ENCODE results near the gene OCA2. TPM values are rescaled to one million over a fixed set of nuclear protein-coding genes. Genes with fewer than 3 reads are reported as not detected.
A peak's percentile ranks its signal among the peaks of the same experiment; 100 is the strongest.

Gene OCA2
- total and polyA plus RNA-seq, 2 of the 8 experiments (the other 6 are each of a cell fraction or from before 2014, with no cell fraction given), result 0.20 TPM

DNA sequence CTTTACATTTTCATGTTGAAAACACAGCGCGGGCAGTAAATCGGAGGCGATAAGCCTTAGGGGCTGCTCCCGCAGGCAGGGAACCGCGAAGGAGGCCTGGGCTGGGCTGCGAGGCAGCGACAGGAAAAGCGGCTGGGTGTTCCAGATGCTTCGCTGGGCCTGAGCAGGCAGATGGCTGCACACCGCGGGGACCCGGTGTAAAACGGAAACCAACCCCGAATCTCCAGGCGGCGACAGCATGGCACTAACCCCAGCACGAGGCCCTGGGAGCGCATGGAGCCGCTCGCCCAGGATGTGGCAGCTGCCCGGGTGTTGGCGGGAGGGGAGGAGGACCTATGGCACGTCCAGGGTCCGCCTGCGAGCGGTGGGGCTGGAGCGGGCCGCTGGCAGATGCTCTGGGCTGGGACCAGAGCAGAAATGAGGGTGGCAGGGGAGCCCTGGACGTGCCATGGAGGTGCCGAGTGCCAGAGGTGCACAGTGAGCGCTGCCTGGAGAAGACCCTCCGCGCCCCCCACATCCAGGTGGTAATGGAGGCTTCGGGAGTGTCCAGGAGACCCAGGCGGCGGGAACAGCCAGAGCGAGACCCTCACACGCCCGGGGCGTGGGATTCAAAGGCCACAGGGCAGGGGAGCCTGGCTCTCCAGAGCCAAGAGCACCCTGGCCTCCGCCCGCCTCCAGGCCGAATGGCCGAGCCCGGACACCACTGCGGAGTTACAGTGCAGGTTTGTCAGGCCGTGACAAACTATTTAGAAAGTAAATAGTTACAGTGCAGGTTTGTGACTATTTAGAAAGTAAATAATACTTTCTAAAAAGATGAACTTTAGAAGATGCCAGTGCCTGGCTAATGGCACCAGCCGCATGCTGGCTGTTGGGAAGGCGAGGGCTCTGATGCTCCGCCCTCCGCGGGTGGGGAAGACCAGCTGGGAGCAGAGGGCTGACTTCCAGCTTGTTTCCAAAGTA lies 293.6 kb downstream of the OCA2 start:
- WGBS, 2 experiments (ENCODE audit: extremely low coverage in 1 of 2, insufficient coverage in 1 of 2, insufficient read length in 1 of 2, insufficient replicate concordance in 2 of 2, low coverage in 1 of 2, low lambda C conversion rate in 2 of 2, missing lambda C conversion rate in 1 of 2), result 94% methylated on average over 50 of the region's 54 CpGs; no CpG with 5 or more reads in 1 of the 2 experiments
- no peaks in the 10 kb centered on the region for H3K79me2 ChIP-seq (ENCODE audit: control insufficient read depth in 1 of 2, insufficient read depth in 2 of 2, low read length in 2 of 2)
- H3K4me1 ChIP-seq (replicated peaks in 1 of 4; ENCODE audit: control insufficient read depth in 3 of 4, insufficient read depth in 4 of 4, low read length in 3 of 4), result peaks cover 0 to 4% (median 0%) of the 10 kb centered on the region in 4 experiments; a peak in 1 of 7 replicates
- no peak overlapping the region for H2BK15ac ChIP-seq (ENCODE audit: low read length)
- H3K56ac ChIP-seq (replicated peaks; ENCODE audit: insufficient read length, low read depth, low read length), result no peak overlapping the region
- H3K4me3 ChIP-seq (ENCODE audit: extremely low read depth in 1 of 4, insufficient read depth in 2 of 4, low read depth in 3 of 4, low read length in 4 of 4), result no peak overlapping the region
- H3K79me1 ChIP-seq (ENCODE audit: low read depth, low read length), result no peaks in the 10 kb centered on the region
- no peak overlapping the region for H3K18ac ChIP-seq (ENCODE audit: extremely low read depth, low read length)
- H3K9ac ChIP-seq (replicated peaks in 1 of 4; ENCODE audit: extremely low read depth in 1 of 4, low read depth in 3 of 4, low read length in 3 of 4), result no peak overlapping the region
- no peak for FAIRE-seq
- H3K23me2 ChIP-seq (ENCODE audit: low read depth, low read length), result no peaks in the 10 kb centered on the region
- no peaks in the 10 kb centered on the region for H3K9me3 ChIP-seq (ENCODE audit: insufficient read depth in 2 of 2, low read depth in 1 of 2, low read length in 1 of 2)
- no peak overlapping the region for H3K27ac ChIP-seq (ENCODE audit: low read depth, low read length)
- H2BK12ac ChIP-seq (ENCODE audit: low read depth, low read length), result no peak overlapping the region
- H3K14ac ChIP-seq (ENCODE audit: insufficient read length), result no peak overlapping the region
- no peak overlapping the region for H2BK120ac ChIP-seq (replicated peaks; ENCODE audit: low read depth, low read length)
- no peak for TF ChIP-seq TCF12 (IDR thresholded peaks at IDR 0.05; ENCODE audit: low read depth, low read length)
- H4K91ac ChIP-seq (replicated peaks; ENCODE audit: insufficient read length, low read length), result no peak overlapping the region
- H2AK5ac ChIP-seq (ENCODE audit: low read depth, low read length), result no peak overlapping the region
- no peak overlapping the region for H2BK5ac ChIP-seq (ENCODE audit: low read depth, low read length)
- H4K5ac ChIP-seq (ENCODE audit: insufficient read length, low read depth, low read length), result no peak overlapping the region
- H3K4me2 ChIP-seq (ENCODE audit: insufficient read depth in 1 of 2, low read depth in 2 of 2, low read length in 2 of 2), result no peak overlapping the region
- H3K27me3 ChIP-seq (replicated peaks in 1 of 4; ENCODE audit: control insufficient read depth in 3 of 4, extremely low read depth in 1 of 4, insufficient read depth in 3 of 4, low read length in 3 of 4), result no peaks in the 10 kb centered on the region
- H3K23ac ChIP-seq (ENCODE audit: insufficient read length), result no peak overlapping the region
- DNase-seq (ENCODE audit: low read depth in 1 of 2, low spot score in 2 of 2), result no peak
- H3K36me3 ChIP-seq (ENCODE audit: control insufficient read depth in 2 of 4, insufficient read depth in 4 of 4, low read length in 3 of 4), result no peaks in the 10 kb centered on the region
- CTCF ChIA-PET (ENCODE audit: partially characterized antibody), result interaction anchor here (0.7 to 1.3 kb wide), 2 partner anchors 12 to 240 kb away, joined by 3 to 4 read pairs; no protein-coding TSS in a partner anchor
- H2AFZ ChIP-seq (ENCODE audit: low read length), result no peak overlapping the region
- no peaks in the 10 kb centered on the region for H4K20me1 ChIP-seq (replicated peaks in 1 of 2; ENCODE audit: control insufficient read depth in 1 of 2, insufficient read depth in 2 of 2, low read length in 2 of 2)
- POLR2A ChIA-PET (ENCODE audit: partially characterized antibody), result no interaction called here
- H4K8ac ChIP-seq (ENCODE audit: extremely low read depth, insufficient read depth, low read length), result peak overlapping the region; percentile 68; the same call in 1 of the 2 replicates
- H3K4ac ChIP-seq (replicated peaks; ENCODE audit: insufficient read length, low read depth, low read length), result no peak overlapping the region
- H2BK20ac ChIP-seq (ENCODE audit: low read length), result no peak overlapping the region

Measured in H1 (cell line).